Measurements from ENCODE around the gene ACOXL. TPM values are rescaled to one million over a fixed set of nuclear protein-coding genes. Genes with fewer than 3 reads are reported as not detected.
"Not testable (repeated sequence)": the region's sequence is repeated elsewhere in the genome, so short reads cannot be mapped to it uniquely, and the experiment has no call there.

The ACOXL gene
- total RNA-seq, 1 donor from 2014 or later, result not detected

GRCh38 chr2:111066062-111066593 is 333.8 kb downstream of the ACOXL start:
- DNase-seq, result no peak

GRCh38 chr2:111068435-111069058 is 336.2 kb downstream of the ACOXL start:
- peak; percentile 19 for DNase-seq

- no peak for DNase-seq
Observed at GRCh38 chr2:111069722-111070121, 337.3 kb downstream of the ACOXL start.

- DNase-seq, result peak; percentile 11
Observed at GRCh38 chr2:111071600-111072171, 339.3 kb downstream of the ACOXL start.

GRCh38 chr2:111072220-111072871 is 340.0 kb downstream of the ACOXL start:
- DNase-seq, result peak; percentile 18

GRCh38 chr2:111082659-111083058 is 350.3 kb downstream of the ACOXL start:
- not testable (repeated sequence) for DNase-seq

DNA sequence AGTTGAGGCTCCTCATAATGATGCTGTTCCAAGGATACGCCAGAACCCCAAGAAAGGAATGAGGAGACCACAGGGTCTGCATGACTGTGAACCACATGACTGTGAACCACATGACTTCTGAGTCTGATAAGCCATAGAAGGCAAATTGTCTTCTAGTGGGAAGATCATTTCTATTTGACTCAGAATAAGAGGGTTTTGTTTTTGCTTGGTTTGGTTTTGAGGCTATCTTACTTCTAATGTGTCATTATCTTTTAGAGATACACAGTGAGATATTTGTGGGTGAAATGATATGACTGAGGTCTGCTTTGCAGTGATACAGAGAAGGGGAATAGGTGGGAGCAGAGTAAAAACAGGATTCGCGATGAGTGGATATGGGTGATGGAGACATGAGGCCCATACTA is 359.4 kb downstream of the ACOXL start:
- no peak for DNase-seq

DNA sequence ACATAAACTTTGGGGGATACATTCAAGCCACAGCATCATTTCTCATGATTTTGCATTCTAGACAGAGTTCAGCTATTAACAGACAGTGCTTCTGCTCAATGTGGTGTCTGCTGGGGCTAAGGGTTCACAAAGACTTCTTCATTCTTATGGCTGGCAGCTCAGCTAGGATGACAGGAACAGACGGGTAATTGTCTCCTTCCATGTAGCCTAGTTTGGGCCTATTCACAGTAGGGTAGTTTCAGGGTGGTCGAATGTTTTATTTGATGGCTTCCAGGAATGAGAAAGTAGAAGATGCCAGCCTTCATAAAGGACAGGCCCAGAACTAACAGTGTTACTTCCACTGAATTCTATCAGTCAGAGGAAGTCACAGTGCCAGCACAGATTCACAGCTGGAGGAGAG is 362.3 kb downstream of the ACOXL start:
- DNase-seq, result peak; percentile 16

DNA sequence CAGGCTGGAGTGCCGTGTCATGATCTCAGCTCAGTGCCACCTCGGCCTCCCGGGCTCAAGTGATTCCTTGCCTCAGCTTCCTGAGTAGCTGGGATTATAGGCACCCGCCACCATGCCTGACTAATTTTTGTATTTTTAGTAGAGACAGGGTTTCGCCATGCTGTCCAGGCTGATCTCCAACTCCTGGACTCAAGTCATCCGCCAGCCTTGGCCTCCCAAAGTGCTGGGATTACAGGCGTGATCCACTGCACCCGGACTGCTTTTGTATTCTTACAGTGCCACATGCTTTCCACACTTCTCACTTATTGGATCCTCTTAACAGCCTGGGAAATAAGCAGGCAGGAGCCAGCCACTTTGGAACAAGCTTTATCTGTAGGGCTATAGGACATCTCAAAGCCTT is 363.1 kb downstream of the ACOXL start:
- DNase-seq, result peak; percentile 27

DNA sequence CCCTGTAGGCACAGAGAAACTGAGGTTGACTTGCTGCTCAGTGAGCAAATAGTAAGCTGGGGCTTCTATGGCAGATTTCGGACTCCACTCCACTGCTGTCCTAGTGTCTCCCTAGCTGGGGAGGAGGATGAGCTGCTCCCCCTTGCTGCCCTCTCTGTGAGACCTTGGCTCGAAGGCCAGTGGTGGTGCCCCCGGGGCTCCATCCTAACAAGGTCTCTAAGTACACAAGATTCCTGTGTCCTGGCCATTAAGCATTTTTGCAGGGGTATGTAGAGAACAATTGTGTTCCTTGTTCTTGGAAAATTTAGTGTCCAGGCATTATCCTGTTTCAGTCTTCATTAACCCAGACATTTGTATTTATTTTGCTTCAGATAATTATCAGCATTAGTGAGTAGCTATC is 367.0 kb downstream of the ACOXL start:
- DNase-seq, result no peak

DNA sequence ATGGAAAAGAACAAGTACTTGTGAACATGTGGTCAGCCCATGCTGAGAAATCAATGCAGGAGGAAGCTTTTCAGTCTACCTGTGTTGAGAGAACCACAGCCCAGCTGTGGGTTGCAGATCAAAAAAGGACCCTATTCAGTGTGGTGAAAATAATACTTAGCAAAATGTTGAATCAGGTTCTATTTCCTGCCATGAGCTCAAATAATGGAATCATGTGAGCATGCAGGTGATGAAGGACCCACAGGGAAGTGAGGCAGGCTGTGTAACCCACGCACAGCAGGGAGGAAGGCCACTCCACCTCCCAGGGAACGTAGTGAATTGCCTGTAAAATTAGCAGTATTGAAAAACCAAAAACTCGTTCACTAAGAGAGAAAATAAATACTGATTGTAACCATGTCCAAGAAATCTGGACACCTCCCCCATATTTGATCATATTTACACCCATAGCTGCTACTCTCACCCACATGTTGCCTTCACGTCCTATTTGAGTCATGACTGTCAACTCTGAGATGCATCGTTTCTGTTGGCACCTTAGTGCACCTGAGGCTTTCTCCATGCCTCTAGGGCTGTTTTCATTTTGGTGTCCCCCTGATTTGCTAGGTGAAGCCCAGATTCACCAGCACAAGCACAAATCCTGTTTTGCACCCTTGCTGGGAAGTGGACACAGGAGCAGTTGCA is 367.9 kb downstream of the ACOXL start:
- no peak for DNase-seq

DNA sequence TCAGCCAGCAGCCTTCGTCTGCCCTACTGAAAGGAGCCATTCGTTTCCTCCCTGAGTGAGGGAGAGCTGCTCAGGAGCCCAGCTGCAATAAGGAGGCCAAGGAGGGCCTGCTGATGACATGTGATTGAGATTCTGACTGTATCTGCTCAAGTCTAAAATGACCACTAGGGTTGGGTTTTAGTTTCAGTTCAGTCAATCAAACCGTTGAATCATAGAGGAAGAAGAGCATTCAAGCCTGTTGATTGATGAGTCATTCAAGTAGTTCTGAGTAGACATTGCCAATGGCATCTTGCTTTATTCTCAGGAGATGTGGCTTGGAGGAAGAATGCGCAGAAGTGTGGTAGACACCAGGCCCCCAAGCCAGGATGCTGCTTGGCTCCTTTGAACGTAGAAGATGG is 368.4 kb downstream of the ACOXL start:
- DNase-seq, result no peak

GRCh38 chr2:111101592-111101991 is 369.2 kb downstream of the ACOXL start:
- DNase-seq, result no peak

DNA sequence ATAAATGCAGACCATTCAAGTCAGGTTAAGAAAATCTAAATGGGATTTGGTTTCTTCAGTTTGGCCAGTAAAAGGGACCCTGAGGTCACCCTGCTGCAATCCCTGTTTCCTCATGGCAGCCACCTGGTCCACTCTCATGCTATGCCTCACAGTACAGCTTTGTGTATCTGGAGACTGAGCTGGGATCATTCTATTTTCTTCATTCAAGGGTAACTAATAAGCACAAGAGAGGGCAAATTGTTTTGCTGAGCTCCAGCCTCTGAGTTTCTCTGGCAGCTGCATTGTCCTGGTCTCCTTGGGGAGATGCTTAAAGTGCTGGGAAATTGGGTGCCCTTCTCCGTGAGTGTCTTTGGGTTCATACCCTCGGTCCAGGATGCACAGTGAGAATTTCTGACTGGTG is 369.8 kb downstream of the ACOXL start:
- DNase-seq, result no peak

DNA sequence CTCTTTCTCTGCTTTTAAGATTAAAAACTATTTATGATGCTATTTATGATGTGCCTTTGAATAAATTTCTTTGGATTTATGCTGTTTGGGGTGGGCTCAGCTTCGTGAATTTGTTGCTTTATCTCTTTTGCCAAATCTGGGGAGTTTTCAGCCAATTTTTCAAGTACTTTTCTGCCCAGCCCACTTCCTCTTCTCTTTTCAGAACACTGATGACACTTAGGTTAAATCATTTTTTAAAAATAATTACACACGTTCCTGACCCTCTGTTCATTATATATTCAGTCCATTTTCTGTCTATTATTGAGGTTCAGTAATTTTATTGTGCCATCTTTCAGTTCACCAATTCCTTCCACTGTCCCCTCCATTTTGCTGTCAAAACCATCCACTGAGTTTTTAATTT is 373.6 kb downstream of the ACOXL start:
- DNase-seq, result no peak

- no peak for DNase-seq
Observed at GRCh38 chr2:111106706-111107105, 374.3 kb downstream of the ACOXL start.

DNA sequence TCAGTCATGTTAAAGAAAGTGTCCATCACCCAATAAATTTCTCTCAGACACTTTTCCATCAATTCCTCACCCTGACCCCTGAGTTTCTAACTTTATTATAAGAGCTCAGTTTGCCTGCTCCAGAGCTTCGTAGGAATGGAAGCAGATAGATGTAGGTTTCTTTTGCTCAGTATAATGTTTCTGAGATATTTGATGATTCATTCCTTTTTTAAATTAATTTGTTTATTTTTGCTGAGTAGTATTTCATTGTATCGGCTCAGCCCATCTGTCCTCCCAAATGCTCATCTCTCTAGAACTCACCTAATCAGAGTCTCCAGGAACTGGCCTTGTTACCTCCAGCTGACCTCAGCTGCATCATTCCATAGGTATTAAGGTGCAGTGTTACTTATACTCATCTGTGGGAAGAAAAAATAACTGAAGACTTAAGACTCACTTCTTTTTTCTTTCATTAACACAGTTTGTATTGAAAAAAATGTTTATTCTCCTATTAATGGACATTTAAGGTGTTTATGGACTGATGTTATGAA is 376.4 kb downstream of the ACOXL start:
- no peak for DNase-seq

GRCh38 chr2:111111101-111111755 is 378.9 kb downstream of the ACOXL start:
- no peak for DNase-seq

GRCh38 chr2:111113838-111114237 is 381.5 kb downstream of the ACOXL start:
- no peak for DNase-seq

DNA sequence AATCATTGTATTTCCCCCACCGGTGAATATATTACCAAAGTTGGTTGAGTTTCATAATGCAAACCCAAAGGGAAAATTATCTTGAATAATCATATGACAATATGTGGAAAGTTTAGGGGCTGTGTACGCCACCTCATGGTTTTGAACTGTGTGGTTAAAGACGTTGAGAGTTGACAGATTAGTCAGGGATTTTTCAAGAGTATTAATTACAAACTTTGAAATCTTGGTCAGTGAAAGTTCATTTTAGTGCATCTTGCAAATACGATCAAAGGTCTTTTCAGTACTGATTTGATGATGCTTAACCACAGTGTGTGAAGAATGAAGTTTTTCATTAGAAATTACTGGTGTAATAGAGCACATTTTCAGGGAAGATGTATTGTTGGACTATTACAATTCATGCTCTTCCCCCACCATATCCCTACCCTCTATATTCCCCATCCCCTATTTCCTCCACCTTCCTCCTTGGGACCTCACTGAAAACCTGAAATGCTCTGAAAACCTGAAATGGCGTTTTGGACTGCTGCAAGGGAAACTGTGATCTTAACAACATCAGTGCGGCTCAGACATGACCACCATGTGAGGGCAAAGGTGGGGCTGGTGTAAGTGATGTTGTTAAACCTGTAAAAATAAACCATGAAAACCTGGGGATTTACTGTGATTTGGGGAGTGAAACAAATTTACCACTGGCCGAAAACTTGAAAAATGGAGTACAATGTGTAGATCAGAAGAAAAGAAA is 383.8 kb downstream of the ACOXL start:
- DNase-seq, result no peak

DNA sequence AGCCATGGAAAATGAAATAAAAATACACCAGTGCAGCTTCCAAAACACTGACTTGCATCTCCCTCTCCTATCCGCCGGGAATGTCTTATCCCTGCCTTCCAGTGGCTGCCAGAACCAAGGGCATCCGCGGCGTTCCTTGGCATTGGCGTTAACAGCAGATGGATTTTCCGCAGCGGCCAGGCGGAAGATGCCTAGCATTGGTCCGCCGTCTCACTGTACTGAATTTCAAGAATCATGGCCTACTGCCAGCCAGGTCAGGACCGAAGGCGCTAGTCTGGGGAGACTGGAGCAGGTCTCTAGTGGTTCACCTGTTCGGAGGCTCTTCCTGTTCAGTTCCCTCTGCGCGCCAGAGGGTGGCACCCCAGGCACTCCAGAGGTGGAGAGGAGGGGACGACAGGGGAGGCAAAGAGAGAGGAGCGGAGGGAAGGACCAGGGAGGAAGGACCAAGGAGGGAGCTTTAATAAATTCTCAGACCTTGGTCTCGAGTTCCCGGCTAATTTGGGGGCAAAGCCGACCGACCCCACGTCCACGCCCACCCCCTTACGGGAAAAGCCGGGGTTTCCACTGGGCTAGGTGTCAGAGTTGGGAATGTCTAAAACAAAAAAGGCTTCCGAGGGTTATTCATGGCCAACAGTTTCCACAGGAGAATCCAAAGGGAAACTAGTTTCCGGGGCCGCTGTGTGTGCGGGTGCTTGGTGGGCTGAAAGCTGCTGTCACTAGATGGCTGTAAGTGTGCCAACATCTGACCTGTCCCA is 384.6 kb downstream of the ACOXL start:
- peak; percentile 88 for DNase-seq

All from tongue (tissue), 2 donors.